Activated T-helper 1 cell treated with anti-CD3 and anti-CD28 coated beads, Interleukin-12 subunit alpha, Interleukin-12 subunit beta, Interleukin-2, Interleukin-4 antibody, amounts not matched to agents 30 ng/mL and 10 ng/mL and 1 ng/mL, durations not matched to agents 14 hours and 24 hours and 36 hours (primary cell): ENCODE results near the gene CAMTA2. TPM values are rescaled to one million over a fixed set of nuclear protein-coding genes. Genes with fewer than 3 reads are reported as not detected.
"Not testable (repeated sequence)": the region's sequence is repeated elsewhere in the genome, so short reads cannot be mapped to it uniquely, and the experiment has no call there.

Experiments used
- DNase-seq: peaks from one replicate; pipeline ENCODE4 v3.0.0; 2021; ENCODE audit warnings: low spot score
- H3K27ac Mint-ChIP-seq: one replicate; pipeline ENCODE4 v1.8.0; 2021; ENCODE audit warnings: mild to moderate bottlenecking, mixed read lengths
- H3K27me3 Mint-ChIP-seq: one replicate; pipeline ENCODE4 v1.8.0; 2022; ENCODE audit warnings: mild to moderate bottlenecking, moderate library complexity, mixed read lengths; ENCODE audit not compliant: insufficient read depth
- H3K36me3 Mint-ChIP-seq: one replicate; pipeline ENCODE4 v1.8.0; 2021; ENCODE audit warnings: low read depth, mixed read lengths
- H3K4me1 Mint-ChIP-seq: one replicate; pipeline ENCODE4 v1.8.0; 2021; ENCODE audit warnings: low read depth, mixed read lengths
- H3K4me3 Mint-ChIP-seq: one replicate; pipeline ENCODE4 v1.8.0; 2021; ENCODE audit warnings: mild to moderate bottlenecking, moderate library complexity, mixed read lengths
- H3K9me3 Mint-ChIP-seq: one replicate; pipeline ENCODE4 v1.8.0; 2021; ENCODE audit warnings: mixed read lengths
- intact Hi-C: fragments of 100-400 bp; cut with micrococcal nuclease; formaldehyde crosslinking; loops from one replicate; pipeline ENCODE4 v1.15.1; 2024
- total RNA-seq: library from RNA; stranded (reverse); gene quantifications from 2 replicates; pipeline ENCODE4 v1.2.3, GENCODE V29; 2022

CAMTA2 gene
- total RNA-seq, 1 donor from 2014 or later = 103 TPM

- peaks cover 50% of the 10 kb centered on the region for H3K36me3 Mint-ChIP-seq
- H3K27ac Mint-ChIP-seq = peak overlapping the region; percentile 87
- intact Hi-C loops = no loop called here
- H3K27me3 Mint-ChIP-seq = no peaks in the 10 kb centered on the region
- DNase-seq = no peak
- H3K9me3 Mint-ChIP-seq = no peaks in the 10 kb centered on the region
- H3K4me1 Mint-ChIP-seq = peaks cover 54% of the 10 kb centered on the region
- H3K4me3 Mint-ChIP-seq = peak overlapping the region; percentile 100
Observed at GRCh38 chr17:4938688-4939545, 48.6 kb downstream of the CAMTA2 start.

DNA sequence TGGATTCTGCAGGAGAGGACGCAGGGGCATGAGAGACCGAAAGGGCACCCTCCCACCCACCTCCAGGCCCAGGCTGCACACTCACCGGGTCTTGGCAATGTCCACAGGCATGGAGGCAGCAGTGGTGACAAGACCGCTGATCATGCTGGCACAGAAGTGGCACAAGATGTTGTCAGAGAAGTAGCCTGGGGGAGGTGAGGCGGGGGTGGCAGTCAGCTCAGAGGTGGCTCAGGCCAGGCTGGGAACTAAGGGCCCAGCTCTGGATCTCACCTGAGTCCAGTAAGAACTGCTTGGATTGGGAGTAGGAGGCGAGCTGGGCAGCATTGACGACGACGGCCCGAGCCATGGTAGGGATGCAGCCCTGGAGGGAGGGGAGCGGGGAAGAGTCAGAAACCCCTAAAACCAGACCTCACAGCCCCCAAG is 49.4 kb downstream of the CAMTA2 start:
- peaks cover 51% of the 10 kb centered on the region for H3K4me1 Mint-ChIP-seq
- peaks cover 51% of the 10 kb centered on the region for H3K36me3 Mint-ChIP-seq
- peak overlapping the region; percentile 100 for H3K4me3 Mint-ChIP-seq
- DNase-seq = no peak
- no peak overlapping the region for H3K27ac Mint-ChIP-seq
- intact Hi-C loops = no loop called here
- no peaks in the 10 kb centered on the region for H3K27me3 Mint-ChIP-seq
- H3K9me3 Mint-ChIP-seq = no peaks in the 10 kb centered on the region

GRCh38 chr17:4937553-4937952 is 49.9 kb downstream of the CAMTA2 start:
- H3K9me3 Mint-ChIP-seq = no peaks in the 10 kb centered on the region
- intact Hi-C loops = no loop called here
- peaks cover 46% of the 10 kb centered on the region for H3K36me3 Mint-ChIP-seq
- no peak for DNase-seq
- H3K4me3 Mint-ChIP-seq = peak overlapping the region; percentile 45
- H3K4me1 Mint-ChIP-seq = peaks cover 46% of the 10 kb centered on the region
- H3K27ac Mint-ChIP-seq = no peak overlapping the region
- H3K27me3 Mint-ChIP-seq = no peaks in the 10 kb centered on the region

DNA sequence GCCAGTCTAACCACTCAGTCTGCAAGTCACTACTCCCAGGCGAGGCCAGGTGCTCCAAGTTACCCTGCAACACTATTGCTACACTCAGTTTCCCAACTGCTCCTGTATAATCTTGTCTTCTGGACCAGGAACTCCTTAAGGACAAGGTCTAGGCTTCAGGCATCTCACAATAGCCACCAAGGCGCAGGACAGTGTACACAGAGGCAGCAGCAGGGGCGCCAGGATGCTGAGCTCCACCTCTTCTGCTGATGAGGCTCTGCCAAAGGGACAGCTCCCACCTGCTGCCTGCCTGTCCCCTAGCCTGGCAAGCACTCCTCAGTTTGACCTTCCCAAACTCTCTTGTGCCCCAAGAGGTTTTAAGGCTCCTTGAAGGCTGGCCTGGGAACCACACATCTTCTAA is 51.0 kb downstream of the CAMTA2 start:
- intact Hi-C loops = no loop called here
- Mint-ChIP-seq H3K9me3 (no peaks in the 10 kb centered on the region), H3K27ac (peak overlapping the region; percentile 19), H3K27me3 (no peaks in the 10 kb centered on the region), H3K4me1 (peaks cover 35% of the 10 kb centered on the region), H3K4me3 (no peak overlapping the region), H3K36me3 (peaks cover 36% of the 10 kb centered on the region)
- DNase-seq = no peak

- H3K4me1 Mint-ChIP-seq = peaks cover 27% of the 10 kb centered on the region
- H3K36me3 Mint-ChIP-seq = peaks cover 39% of the 10 kb centered on the region
- intact Hi-C loops = no loop called here
- H3K27ac Mint-ChIP-seq = no peak overlapping the region
- H3K9me3 Mint-ChIP-seq = no peaks in the 10 kb centered on the region
- no peak for DNase-seq
- H3K4me3 Mint-ChIP-seq = no peak overlapping the region
- H3K27me3 Mint-ChIP-seq = no peaks in the 10 kb centered on the region
Observed at GRCh38 chr17:4935650-4936049, 51.8 kb downstream of the CAMTA2 start.

GRCh38 chr17:4934173-4934979 is 53.1 kb downstream of the CAMTA2 start:
- no peaks in the 10 kb centered on the region for H3K27me3 Mint-ChIP-seq
- H3K27ac Mint-ChIP-seq = peak overlapping the region; percentile 63
- H3K4me3 Mint-ChIP-seq = no peak overlapping the region
- intact Hi-C loops = no loop called here
- peaks cover 27% of the 10 kb centered on the region for H3K4me1 Mint-ChIP-seq
- H3K36me3 Mint-ChIP-seq = peaks cover 41% of the 10 kb centered on the region
- no peak for DNase-seq
- no peaks in the 10 kb centered on the region for H3K9me3 Mint-ChIP-seq

- intact Hi-C loops = no loop called here
- no peaks in the 10 kb centered on the region for H3K9me3 Mint-ChIP-seq
Observed at GRCh38 chr17:4933646-4934045, 53.8 kb downstream of the CAMTA2 start.

DNA sequence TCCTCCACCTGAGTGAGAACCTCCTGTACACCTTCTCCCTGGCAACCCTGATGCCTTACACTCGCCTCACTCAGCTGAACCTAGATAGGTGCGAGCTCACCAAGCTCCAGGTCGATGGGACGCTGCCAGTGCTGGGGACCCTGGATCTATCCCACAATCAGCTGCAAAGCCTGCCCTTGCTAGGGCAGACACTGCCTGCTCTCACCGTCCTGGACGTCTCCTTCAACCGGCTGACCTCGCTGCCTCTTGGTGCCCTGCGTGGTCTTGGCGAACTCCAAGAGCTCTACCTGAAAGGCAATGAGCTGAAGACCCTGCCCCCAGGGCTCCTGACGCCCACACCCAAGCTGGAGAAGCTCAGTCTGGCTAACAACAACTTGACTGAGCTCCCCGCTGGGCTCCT is 54.7 kb downstream of the CAMTA2 start:
- Mint-ChIP-seq H3K27me3 (no peaks in the 10 kb centered on the region), H3K27ac (no peak overlapping the region), H3K4me1 (peaks cover 16% of the 10 kb centered on the region), H3K36me3 (peaks cover 44% of the 10 kb centered on the region), H3K4me3 (no peak overlapping the region), H3K9me3 (no peaks in the 10 kb centered on the region)
- no peak for DNase-seq
- intact Hi-C loops = no loop called here

More at GRCh38 chr17:4933646-4934045, 53.8 kb downstream of the CAMTA2 start:
- Mint-ChIP-seq H3K27ac (peak overlapping the region; percentile 63), H3K27me3 (no peaks in the 10 kb centered on the region), H3K4me3 (no peak overlapping the region), H3K36me3 (peaks cover 45% of the 10 kb centered on the region), H3K4me1 (peaks cover 21% of the 10 kb centered on the region)
- DNase-seq = no peak

DNA sequence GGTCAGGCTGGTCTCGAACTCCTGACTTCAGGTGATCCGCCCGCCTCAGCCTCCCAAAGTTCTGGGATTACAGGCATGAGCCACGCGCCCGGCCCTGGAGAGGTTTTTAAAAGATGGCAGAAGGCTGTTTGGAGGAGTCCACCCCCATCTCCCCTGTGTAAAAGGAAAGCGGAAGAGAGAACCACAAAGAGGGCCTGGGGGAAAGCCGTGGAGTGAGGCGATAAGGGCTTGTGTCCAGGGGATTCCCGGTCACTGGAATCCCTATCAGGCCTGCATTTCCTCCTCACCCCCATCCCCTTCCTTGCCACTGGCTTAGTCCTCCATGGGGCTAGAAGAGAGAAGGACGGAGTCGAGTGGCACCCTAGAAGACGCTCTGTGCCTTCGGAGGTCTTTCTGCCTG is 55.5 kb downstream of the CAMTA2 start, which contains the start of gene GP1BA:
GP1BA (plus strand) TSS at position 315 of the 400 bp plus-strand sequence. CDS start 328 bp downstream, outside the sequence.
- Mint-ChIP-seq H3K36me3 (peaks cover 40% of the 10 kb centered on the region), H3K9me3 (no peaks in the 10 kb centered on the region), H3K27me3 (no peaks in the 10 kb centered on the region), H3K4me1 (peaks cover 16% of the 10 kb centered on the region), H3K27ac (no peak within 1 kb of the TSS), H3K4me3 (no peak within 1 kb of the TSS)
- intact Hi-C loops = no loop called here
- DNase-seq = no peak

- intact Hi-C loops = no loop called here
- H3K27me3 Mint-ChIP-seq = no peaks in the 10 kb centered on the region
- H3K27ac Mint-ChIP-seq = no peak overlapping the region
- DNase-seq = no peak
- H3K4me1 Mint-ChIP-seq = peaks cover 2% of the 10 kb centered on the region
- no peaks in the 10 kb centered on the region for H3K9me3 Mint-ChIP-seq
- H3K36me3 Mint-ChIP-seq = peaks cover 34% of the 10 kb centered on the region
- H3K4me3 Mint-ChIP-seq = no peak overlapping the region
Observed at GRCh38 chr17:4928881-4929280, 58.6 kb downstream of the CAMTA2 start.

DNA sequence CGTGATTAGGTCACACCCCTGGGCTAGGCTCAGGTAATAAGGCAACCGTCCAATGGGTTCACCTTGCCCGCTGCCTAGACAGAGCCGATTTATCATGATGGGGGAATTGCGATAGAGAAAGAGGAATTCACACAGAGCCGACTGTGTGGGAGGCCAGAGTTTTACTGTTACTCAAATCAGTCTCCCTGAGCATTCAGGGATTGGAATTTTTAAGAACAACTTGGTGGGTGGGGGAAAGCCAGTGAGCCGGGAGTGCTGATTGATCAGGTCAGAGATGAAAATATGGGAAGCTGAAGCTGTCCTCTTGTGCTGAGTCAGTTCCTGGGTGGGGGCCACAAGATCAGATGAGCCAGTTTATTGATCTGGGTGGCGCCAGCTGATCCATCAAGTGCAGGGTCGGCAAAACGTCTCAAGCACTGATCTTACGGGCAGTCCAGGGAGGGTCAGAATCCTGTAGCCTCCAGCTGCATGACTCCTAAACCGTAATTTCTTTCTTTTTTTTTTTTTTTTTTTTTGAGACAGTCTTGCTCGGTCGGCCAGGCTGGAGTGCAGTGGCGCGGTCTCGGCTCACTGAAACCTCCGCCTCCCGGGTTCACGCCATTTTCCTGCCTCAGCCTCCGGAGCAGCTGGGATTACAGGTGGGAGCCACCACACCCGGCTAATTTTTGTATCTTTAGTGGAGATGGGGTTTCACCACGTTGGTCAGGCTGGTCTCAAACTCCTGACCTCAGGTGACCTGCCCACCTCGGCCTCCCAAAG is 60.7 kb downstream of the CAMTA2 start:
- H3K27ac Mint-ChIP-seq, H3K27me3 Mint-ChIP-seq, intact Hi-C loops, H3K4me3 Mint-ChIP-seq, DNase-seq, H3K4me1 Mint-ChIP-seq, H3K9me3 Mint-ChIP-seq: not testable (repeated sequence)
- peaks cover 30% of the 10 kb centered on the region for H3K36me3 Mint-ChIP-seq

DNA sequence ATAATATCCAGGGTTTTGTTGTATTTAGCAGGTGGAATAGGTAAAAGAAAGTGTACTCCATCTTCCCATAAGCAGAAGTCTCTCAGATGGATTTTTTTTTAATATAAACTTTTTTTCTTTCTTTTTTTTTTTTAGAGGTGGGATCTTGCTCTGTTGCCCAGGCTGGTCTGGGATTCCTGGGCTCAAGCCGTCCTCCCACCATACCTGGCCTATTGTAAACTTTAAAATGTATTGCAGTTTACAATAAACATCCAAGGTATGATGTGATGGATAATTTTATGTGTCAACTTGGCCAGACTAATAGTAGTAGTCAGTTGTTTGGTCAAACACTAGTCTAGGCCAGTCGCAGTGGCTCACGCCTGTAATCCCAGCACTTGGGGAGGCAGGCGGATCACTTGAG is 66.2 kb downstream of the CAMTA2 start:
- no peak overlapping the region for H3K4me3 Mint-ChIP-seq
- no peak overlapping the region for H3K27ac Mint-ChIP-seq
- no peaks in the 10 kb centered on the region for H3K9me3 Mint-ChIP-seq
- no peaks in the 10 kb centered on the region for H3K4me1 Mint-ChIP-seq
- no peak for DNase-seq
- intact Hi-C loops = no loop called here
- no peaks in the 10 kb centered on the region for H3K27me3 Mint-ChIP-seq
- peaks cover 6% of the 10 kb centered on the region for H3K36me3 Mint-ChIP-seq
